ENCODE results near the gene ZC3H4.
"Not testable (repeated sequence)": the region's sequence is repeated elsewhere in the genome, so short reads cannot be mapped to it uniquely, and the experiment has no call there.

Gene ZC3H4

GRCh38 chr19:47078351-47078750 is 35.2 kb downstream of the ZC3H4 start:
- not testable (repeated sequence) for DNase-seq

- no peak for DNase-seq
Measured at GRCh38 chr19:47075941-47076340, 37.6 kb downstream of the ZC3H4 start.

- DNase-seq, result no peak
Measured at GRCh38 chr19:47075179-47075810, 38.3 kb downstream of the ZC3H4 start.

GRCh38 chr19:47074621-47075020 is 39.0 kb downstream of the ZC3H4 start:
- no peak for DNase-seq

GRCh38 chr19:47073574-47073973 is 40.0 kb downstream of the ZC3H4 start:
- no peak for DNase-seq

- no peak for DNase-seq
Measured at GRCh38 chr19:47072323-47072722, 41.3 kb downstream of the ZC3H4 start.

GRCh38 chr19:47071731-47072130 is 41.8 kb downstream of the ZC3H4 start:
- no peak for DNase-seq

GRCh38 chr19:47070756-47071155 is 42.8 kb downstream of the ZC3H4 start:
- DNase-seq, result no peak

- DNase-seq, result no peak
Measured at GRCh38 chr19:47069795-47070194, 43.8 kb downstream of the ZC3H4 start.

GRCh38 chr19:47068876-47069406 is 44.6 kb downstream of the ZC3H4 start:
- DNase-seq, result no peak

GRCh38 chr19:47068246-47068645 is 45.3 kb downstream of the ZC3H4 start:
- DNase-seq, result no peak

- no peak for DNase-seq
Measured at GRCh38 chr19:47067215-47067847, 46.2 kb downstream of the ZC3H4 start.

- DNase-seq, result no peak
Measured at GRCh38 chr19:47066376-47067214, 47.0 kb downstream of the ZC3H4 start.

- no peak for DNase-seq
Measured at GRCh38 chr19:47065242-47065641, 48.3 kb downstream of the ZC3H4 start.

GRCh38 chr19:47063874-47064273 is 49.7 kb downstream of the ZC3H4 start:
- no peak for DNase-seq

GRCh38 chr19:47058621-47059022 is 55.0 kb downstream of the ZC3H4 start:
- DNase-seq, result no peak

GRCh38 chr19:47057328-47057727 is 56.2 kb downstream of the ZC3H4 start:
- DNase-seq, result no peak

- no peak for DNase-seq
Measured at GRCh38 chr19:47056411-47056810, 57.2 kb downstream of the ZC3H4 start.

- DNase-seq, result not testable (repeated sequence)
Measured at GRCh38 chr19:47050562-47050961, 63.0 kb downstream of the ZC3H4 start.

GRCh38 chr19:47049307-47049700 is 64.3 kb downstream of the ZC3H4 start:
- DNase-seq, result no peak

- DNase-seq, result peak; percentile 81
Measured at GRCh38 chr19:47047763-47048405, 65.7 kb downstream of the ZC3H4 start.

- DNase-seq, result no peak
Measured at GRCh38 chr19:47047272-47047762, 66.3 kb downstream of the ZC3H4 start.

GRCh38 chr19:47045867-47046470 is 67.6 kb downstream of the ZC3H4 start:
- DNase-seq, result no peak
